Suprapubic skin (tissue), 4 donors: Measurements from ENCODE around the gene DCAF4.

Experiments
- CTCF ChIP-seq, 2 donors: fragments of 200-600 bp in 1 of 2; fragments of 450-650 bp in 1 of 2; sonication (generic) in 1 of 2; IDR thresholded peaks; one replicate each; pipeline ENCODE4 v1.5.1; 2016 to 2019; ENCODE audit warnings: antibody characterized with exemption in 2 of 2, mild to moderate bottlenecking in 1 of 2, moderate library complexity in 1 of 2
- POLR2A ChIP-seq, 2 donors: fragments of 450-650 bp; IDR thresholded peaks; one replicate each; pipeline ENCODE4 v1.6.1; 2017; ENCODE audit warnings: antibody characterized with exemption in 2 of 2, mild to moderate bottlenecking in 2 of 2, moderate library complexity in 2 of 2
- POLR2AphosphoS5 ChIP-seq, 3 donors: sonication (generic); formaldehyde crosslinking; IDR thresholded peaks; one replicate each; pipeline ENCODE4 v1.6.1; 2017; ENCODE audit warnings: antibody characterized with exemption in 3 of 3

GRCh38 chr14:72902801-72903530 is 23.3 kb upstream of the DCAF4 start:
- no peak for TF ChIP-seq POLR2AphosphoS5 (IDR thresholded peaks at IDR 0.05)
- no peak for TF ChIP-seq CTCF (IDR thresholded peaks at IDR 0.05)
- no peak for TF ChIP-seq POLR2A (IDR thresholded peaks at IDR 0.05)
